ENCODE data around the gene MARK3. TPM values are rescaled to one million over a fixed set of nuclear protein-coding genes. Genes with fewer than 3 reads are reported as not detected.

MARK3 gene
- polyA plus RNA-seq, 4 donors: 79.3 to 106 (median 94.3) TPM

DNA sequence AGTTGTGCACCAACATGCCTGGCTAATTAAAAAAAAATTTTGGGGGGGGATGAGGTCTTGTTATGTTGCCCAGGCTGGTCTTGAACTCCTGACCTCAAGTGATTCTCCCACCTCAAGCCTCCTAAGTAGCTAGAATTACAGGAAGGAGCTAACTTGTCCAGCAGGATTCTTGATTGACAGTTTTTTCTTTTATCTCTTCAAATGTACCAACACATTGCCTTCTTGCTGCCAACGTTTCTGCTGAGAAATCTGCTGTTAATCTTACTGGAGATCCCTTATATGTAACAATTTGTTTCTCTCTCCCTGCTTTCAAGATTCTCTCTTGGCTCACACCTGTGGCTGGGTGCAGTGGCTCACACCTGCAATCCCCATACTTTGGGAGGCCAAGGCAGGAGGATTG, 22.4 kb upstream of the MARK3 start:
- DNase-seq (ENCODE audit: low read depth in 4 of 4, low spot score in 3 of 4): no peak

DNA sequence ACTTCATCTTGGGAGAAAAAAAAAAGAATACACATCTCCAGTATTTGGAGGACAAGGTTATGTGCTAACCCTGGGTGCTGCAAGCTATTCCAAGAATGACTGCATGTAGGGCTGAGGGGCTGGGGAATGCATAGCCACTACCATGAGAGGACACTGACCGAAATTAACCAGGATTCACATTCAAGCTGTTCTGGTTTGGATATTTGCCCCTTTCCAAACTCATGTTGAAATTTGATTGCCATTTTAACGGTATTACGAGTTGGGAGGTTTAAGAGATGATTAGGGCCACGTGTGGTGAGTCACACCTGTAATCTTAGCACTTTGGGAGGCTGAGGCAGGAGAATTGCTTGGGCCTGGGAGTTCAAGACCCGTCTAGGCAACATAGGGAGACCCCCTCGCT, 18.5 kb upstream of the MARK3 start:
- no peak for DNase-seq (ENCODE audit: low read depth in 4 of 4, low spot score in 3 of 4)

DNA sequence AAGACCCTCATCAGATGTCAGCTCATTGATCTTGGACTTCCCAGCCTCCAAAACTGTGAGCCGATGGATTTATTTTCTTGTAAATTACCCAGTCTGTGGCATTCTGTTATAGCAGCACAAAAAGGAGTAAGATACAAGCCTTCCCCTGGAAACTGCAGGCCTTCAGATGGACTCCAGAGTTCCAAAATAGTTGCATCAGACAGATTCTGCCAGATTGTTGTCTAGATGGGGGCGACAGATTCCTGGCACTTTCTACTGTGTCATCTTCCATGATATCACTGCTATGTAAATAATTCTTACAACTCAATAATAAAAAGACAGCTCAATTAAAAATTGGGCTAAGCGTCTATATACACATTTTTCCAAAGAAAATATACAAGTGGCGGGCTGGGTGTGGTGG, 17.2 kb upstream of the MARK3 start:
- no peak for DNase-seq (ENCODE audit: low read depth in 4 of 4, low spot score in 3 of 4)

DNA sequence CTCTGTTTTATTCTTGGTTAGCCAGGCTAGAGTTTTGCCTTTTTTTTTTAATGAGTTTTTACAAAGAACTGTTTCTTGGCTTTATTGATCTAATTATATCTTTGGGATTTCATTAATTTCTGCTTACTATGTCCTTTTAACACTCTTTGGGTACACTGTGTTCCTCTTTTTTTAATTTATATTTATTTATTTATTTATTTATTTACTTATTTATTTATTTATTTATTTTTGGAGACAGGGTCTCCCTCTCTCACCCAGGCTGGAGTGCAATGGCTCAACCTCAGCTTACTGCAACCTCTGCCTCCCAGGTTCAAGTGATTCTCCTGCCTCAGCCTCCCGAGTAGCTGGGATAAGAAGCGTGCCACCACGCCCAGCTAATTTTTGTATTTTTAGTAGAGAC, 15.1 kb upstream of the MARK3 start:
- no peak for DNase-seq (ENCODE audit: low read depth in 4 of 4, low spot score in 3 of 4)

DNA sequence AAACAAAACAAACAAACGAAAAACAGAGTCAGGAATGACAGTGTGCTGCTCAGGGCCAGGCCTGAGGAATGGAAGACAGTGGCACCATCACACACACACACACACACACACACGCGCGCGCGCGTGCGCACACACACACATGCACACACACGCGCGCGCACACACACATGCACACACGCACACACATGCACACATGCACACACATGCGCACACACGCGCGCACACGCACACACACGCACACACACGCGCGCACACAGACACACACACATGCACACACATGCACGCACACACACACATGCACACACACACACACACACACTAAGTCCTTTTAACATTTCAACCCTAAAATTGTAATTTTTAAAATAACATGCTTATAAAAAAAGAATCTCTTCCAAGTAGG, 13.2 kb upstream of the MARK3 start:
- no peak for DNase-seq (ENCODE audit: low read depth in 4 of 4, low spot score in 3 of 4)

DNA sequence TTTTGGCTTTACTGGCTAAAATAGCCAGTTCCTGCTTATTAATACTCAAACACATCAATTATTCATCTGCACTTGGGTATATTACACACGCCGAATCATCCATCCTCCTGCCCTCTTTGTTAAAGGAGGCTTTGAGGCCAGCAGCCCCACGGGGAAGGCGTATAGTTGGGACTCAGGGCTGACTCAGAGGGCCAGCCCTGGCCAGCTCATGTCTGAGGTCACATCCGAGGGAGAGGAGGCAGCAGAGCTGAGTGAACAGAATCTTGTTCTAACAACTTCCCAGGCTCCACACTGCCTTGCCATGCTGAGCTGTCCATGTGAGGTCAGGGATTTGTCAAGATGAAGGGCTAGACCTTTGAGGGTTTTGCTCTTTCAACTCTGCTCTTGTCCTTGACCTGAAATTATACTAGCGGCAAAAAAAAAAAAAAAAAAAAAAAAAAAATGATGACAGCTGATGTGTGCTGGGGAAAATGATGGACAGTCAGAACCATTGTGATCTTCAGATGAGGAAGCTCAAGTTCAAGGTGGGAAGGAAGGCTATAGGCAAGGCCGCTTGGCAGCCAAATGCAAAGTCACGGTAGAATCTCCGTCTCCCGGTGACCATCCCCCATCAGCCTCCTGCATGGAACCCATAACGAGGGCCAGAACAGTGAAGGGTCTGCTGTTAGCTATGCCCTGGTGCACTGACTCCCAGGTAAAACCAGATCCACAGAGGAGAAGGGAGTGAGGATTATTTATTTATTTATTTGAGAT, 12.5 kb upstream of the MARK3 start:
- DNase-seq (ENCODE audit: low read depth in 4 of 4, low spot score in 3 of 4): no peak

DNA sequence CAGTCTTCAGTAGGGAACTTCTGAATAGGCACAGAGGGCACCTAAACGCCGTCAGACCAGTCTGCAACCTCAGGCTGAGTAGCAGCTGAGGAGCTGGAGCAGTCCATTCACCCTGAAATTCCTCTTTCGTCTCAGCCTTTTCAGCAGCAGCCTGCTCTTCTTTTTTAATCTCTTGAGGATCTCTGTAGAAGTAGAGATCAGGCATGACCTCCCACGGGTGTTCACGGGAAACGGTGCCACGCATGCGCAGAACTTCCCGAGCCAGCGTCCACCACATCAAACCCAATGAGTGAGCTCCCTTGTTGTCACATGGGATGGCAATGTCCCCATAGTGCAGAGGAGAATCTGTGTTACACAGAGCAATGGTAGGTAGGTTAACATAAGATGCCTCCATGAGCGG, 11.1 kb upstream of the MARK3 start:
- no peak for DNase-seq (ENCODE audit: low read depth in 4 of 4, low spot score in 3 of 4)

DNA sequence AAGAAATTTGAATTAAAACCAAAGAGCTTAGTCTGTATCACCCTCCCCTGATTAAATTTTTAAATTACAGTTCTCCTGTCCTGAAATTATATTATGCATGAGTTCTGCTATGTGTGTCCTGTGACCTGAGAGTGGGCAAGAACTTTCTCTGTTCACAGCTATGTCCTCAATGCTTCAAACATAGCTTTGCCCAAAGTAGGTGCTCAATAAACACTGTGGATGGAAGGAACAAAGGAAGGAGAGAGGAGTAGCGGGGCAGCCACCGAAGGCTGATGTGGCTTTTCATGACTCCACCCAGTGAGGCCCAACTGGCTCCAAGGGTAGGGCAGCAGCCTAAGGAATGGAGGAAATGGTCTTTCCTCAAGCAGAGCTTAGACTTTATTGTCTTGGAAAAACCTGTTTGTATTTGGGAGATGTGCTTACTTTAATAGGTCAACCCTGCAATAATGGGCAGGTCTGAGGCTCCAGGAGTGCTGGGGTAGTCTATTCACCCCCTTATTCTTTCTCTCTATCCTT, 7.6 kb upstream of the MARK3 start:
- DNase-seq (ENCODE audit: low read depth in 4 of 4, low spot score in 3 of 4): no peak

DNA sequence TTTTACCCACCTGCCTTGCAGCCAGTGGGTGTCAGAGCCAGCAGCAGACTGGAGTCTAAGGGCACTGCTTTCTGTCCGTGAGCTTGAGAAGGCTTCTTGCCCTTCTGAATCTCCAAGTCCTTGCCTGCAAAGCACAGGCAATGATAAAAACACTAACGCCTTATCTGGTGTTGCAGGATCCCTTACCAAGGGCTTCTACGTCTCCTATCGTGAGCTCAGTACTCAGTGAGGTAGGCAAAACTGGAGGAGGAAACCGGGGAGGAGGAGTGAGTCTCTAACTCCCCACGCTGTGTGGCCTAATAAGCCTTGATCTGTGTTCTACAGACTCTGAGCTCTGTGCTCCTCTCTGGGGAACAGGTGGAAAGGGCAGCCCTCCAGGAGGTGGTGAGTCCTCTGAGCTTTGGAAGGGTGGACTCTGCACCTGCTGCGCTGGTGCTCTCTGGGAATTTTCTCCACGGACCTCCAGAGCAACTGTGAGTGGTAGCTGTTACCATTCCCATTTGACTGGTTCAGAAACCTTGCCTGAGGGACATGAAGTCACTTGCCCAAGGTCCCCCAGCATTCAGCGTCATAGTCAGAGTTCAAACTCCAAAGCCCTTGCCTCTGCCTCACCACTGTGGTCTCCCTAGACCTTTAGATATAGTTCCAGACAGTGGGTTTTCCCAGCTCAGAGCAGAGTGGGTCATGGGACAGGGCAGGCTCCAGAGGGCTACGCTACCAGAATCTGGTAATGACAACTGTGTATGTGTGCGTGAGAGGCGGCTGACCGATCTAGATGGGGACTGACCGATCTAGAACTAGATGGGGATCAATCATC, 7.0 kb upstream of the MARK3 start:
- DNase-seq (ENCODE audit: low read depth in 4 of 4, low spot score in 3 of 4): no peak

DNA sequence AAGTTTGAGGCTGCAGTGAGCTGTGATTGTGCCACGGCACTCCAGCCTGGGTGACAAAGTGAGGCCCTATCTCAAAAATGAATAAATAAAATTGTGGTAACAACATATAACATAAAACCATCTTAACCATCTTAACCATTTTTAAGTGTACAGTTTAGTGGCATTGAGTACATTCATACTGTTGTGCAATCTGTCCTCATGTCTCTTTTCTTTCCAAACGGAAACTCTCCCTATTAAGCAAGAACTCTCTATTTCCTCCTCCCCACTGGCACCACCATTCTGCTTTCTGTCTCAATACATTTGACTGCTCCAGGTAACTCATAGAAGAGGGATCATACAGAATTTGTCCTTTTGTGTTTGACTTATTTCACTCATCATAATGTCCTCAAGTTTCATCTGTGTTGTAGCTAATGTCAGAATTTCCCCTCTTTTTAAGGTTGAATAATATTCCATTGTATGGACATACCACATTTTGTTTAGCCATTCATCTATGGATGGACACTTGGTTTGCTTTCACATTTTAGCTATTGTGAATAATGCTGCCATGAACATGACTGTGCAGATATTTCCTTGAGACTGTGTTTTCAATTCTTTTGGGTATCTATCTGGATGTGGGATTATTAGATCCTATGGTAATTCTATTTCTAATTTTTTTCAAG, 4.4 kb upstream of the MARK3 start:
- DNase-seq (ENCODE audit: low read depth in 4 of 4, low spot score in 3 of 4): no peak

DNA sequence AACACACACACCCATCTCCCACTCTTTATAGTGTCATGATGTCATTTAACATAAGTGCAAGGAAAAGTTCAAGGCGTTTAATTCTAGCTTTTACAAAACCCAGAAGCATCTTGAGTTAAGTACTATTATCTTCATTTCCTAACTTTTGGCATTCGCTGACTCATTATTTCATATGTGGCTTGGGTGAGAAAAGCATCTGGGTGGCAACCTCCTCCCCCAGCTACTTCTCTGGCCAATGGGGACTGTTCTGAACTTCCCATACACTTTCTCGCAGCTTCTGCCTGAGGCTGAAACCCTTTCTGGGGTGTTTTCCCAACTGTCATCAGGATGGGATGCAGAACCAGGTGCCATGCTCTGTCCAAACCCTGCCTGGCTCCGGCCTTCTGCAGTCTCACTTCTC, 2.8 kb upstream of the MARK3 start:
- DNase-seq (ENCODE audit: low read depth in 4 of 4, low spot score in 3 of 4): no peak

DNA sequence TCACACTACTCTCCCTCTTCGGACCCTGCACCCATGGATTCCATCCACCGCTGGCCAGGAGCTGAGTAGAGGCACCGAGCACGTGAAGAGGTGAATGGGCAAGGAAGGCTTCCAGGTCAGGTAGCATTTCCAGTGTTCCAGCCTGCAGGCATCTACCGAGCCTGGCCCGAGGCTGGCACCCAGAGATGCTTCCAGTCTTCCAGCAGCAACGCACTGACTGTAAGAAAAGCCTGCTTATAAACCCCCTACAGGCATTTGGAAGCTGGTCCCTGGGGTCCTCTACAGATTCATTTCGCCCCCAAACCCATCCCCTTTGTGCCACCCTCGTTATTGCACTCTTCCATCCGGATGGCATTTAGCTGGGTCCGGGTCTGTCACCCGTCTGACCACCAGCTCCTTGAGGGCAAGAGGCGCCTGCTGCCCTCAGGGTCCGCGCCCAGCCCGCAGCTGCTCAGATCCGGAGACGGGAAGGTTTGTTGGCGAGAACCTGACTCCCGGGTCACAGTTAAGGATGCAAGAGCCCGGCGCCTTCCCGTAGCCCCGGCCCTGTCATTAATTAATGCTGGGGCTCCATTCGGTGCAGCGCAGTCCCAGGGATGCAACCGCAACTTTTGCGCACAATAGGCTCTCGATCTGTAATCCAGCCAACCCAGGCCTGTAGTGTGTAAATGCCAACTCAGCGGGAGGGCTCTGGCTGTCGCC, 614 bp upstream of the MARK3 start:
- no peak for DNase-seq (ENCODE audit: low read depth in 4 of 4, low spot score in 3 of 4)

DNA sequence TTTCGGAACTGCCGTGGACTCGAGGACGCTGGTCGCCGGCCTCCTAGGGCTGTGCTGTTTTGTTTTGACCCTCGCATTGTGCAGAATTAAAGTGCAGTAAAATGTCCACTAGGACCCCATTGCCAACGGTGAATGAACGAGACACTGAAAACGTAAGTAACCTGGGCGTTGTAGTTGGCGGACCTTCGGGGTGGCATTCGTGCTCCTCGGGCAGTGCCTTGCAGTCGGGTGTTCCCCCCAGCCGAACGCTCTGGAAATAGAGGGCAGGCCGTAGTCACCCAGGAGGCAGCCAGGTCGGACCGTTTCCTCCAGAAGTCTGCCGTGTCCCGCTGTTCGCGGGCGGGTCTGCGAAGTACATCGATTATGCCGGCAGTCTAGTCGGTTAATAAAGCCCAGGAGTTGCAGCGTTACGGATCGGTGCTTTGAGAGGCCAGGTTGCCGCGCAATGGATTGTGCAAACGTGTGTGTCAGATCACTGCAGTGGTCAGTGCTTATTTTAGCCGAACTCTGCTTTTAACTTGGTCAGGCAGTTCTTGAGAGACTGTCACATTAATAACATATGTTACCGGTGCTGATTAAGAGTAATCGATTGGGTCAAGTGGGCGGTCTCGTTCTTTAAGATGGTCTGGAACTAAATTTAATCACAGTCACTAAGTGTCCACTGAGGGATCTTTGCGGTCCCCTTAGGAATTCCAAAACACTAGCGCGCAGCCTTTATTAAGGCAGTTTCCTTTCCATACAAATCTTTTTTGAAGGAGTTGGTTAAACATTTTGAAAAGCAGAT, 906 bp downstream of the MARK3 start:
- no peak for DNase-seq (ENCODE audit: low read depth in 4 of 4, low spot score in 3 of 4)

DNA sequence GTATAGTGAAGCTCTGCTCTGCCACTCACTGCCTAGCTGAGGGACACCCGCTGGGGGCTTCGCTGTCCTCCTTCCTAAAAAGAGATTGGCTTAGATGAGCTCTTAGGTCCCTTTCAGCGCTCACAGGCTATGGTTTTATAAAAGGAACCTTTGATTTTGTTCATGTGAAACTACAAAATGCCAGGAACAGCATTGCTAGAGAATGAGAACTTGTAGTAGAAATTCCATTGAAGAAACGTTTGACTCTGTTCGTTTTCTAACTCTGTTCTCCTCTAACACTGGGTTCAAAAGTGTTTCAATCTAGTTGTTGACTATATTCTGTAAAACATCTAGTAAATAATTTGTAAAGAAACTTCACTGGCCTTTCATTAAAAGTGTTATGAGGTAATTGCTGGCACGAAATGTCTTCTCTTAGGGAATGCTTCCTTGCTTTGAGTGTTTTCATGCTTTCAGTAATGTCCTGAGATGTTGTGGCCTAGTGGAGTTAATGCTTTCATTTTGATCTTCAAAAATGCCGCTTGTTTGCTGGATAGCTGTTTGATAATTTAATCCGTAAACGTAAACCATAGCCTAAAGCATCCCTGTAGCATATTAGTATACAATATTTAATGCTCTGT, 1.6 kb downstream of the MARK3 start:
- DNase-seq (ENCODE audit: low read depth in 4 of 4, low spot score in 3 of 4): no peak

DNA sequence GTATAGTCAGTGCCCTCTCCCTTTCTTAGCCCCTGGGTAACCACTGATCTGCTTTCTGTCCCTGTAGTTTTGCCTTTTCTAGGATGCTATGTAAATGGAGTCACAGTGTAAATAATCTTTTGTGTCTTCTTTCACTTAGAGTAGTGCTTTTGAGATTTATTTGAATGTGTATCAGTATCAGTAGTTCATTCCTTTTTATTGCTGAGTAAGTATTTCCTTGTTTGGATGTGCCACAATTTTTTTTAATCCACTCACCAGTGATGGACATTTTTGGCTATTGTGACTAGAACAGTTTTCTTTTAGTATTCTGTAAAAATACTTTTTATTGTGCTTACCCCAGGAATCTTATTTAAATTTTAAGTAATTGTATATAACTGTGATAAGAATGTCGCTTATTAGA, 3.4 kb downstream of the MARK3 start:
- DNase-seq (ENCODE audit: low read depth in 4 of 4, low spot score in 3 of 4): no peak

DNA sequence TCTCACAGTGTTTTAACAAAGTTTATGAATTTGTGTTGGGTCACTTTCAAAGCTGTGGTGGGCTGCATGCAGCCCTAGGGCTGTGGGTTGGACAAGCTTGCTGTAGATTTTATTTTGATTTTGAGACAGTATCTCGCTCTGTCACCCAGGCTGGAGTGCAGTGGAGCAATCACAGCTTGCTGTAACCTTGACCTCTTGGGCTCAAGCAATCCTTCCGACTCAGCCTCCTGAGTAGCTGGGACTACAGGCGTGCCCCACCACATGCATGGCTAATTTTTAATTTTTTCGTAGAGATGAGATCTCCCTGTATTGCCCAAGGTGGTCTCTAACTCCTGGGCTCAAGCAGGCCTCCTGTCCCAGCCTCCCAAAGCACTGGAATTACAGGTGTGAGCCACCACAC, 5.4 kb downstream of the MARK3 start:
- DNase-seq (ENCODE audit: low read depth in 4 of 4, low spot score in 3 of 4): no peak

DNA sequence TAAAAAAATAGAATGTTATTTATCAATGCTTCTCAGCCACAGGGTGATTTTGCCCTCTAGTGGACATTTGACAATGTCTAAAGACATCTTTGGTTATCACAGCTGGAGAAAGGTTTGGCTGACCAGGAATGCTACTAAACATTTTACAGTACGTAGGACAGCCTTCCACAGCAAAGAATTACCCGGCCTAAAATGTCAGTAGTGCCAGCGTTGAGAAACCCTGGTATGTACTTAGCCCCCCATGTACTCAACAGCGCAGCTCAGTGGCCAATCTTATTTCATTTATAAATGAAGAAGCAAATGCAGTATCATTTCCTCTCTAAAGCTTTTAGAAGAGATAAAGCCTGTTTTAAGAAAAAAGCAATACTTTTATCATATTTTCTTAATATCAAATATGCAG, 5.8 kb downstream of the MARK3 start:
- no peak for DNase-seq (ENCODE audit: low read depth in 4 of 4, low spot score in 3 of 4)

DNA sequence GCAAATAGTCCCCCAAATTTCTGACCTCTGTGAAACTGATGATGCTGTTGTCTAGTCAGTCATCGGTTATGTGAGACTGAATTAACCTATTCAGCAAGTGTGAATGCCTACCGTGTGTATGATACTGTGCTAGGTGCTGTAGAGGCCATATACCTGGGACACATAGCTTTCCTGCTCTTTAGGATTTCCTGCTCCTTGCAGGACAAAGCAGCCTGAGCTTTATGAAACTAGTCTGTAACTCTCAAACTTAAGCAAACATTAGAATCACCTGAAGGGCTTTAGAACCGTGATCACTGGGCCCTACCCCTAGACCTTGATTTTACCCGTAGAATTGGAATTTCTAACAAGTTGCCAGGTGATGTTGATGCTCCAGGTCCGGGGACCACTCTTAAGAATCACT, 6.9 kb downstream of the MARK3 start:
- DNase-seq (ENCODE audit: low read depth in 4 of 4, low spot score in 3 of 4): no peak

DNA sequence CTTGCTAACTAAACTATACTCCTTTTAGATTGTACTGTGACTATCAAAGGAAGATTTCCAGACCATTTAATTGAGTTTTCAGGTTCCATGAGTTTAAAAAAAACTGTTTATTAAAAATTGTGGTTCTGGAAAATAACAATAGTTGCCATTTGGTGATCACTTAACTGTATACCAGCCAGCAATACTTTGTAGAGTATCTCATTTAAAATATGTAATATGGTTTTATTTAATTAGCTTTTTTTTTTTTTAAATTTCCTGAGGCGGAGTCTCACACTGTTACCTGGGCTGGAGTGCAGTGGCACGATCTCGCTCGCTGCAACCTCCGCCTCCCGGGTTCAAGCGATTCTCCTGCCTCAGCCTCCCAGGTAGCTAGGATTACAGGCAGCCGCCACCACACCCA, 7.4 kb downstream of the MARK3 start:
- DNase-seq (ENCODE audit: low read depth in 4 of 4, low spot score in 3 of 4): no peak

DNA sequence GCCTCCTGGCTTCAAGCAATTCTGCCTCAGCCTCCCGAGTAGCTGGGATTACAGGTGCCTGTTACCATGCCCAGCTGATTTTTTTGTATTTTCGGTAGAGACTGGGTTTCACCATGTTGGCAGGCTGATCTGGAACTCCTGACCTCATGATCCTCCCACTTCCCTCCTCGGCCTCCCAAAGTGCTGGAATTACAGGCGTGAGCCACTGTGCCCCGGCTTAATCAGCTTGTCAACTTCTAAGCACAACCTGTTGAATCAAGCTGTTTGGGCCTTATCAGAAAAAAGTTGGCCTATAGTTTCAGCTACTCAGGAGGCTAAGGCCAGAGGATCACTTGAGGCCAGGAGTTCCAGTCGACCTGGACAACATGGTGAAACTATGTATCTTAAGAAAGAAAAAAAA, 7.9 kb downstream of the MARK3 start:
- DNase-seq (ENCODE audit: low read depth in 4 of 4, low spot score in 3 of 4): no peak

All from left renal pelvis (tissue), 4 donors.